H9 (cell line): Measurements from ENCODE around the gene PIEZO2. TPM values are rescaled to one million over a fixed set of nuclear protein-coding genes. Genes with fewer than 3 reads are reported as not detected.

Experiments used
- DNase-seq: peaks from one replicate; pipeline ENCODE4 v3.0.0-alpha.2; 2017
- H2AFZ ChIP-seq: one replicate; pipeline ENCODE4 v1.6.1; 2013; ENCODE audit warnings: mild to moderate bottlenecking, low read length, control low read depth, moderate library complexity
- H2AK5ac ChIP-seq: 2 replicates; pipeline ENCODE4 v1.6.1; 2013; ENCODE audit warnings: low read length, control low read depth, mixed read lengths; ENCODE audit not compliant: insufficient read length
- H2BK120ac ChIP-seq: one replicate; pipeline ENCODE4 v1.6.1; 2013; ENCODE audit warnings: low read depth, mild to moderate bottlenecking, low read length, control low read depth, inconsistent platforms; ENCODE audit not compliant: poor library complexity, severe bottlenecking
- H2BK12ac ChIP-seq: 2 replicates; pipeline ENCODE4 v1.6.1; 2013; ENCODE audit warnings: low read length, control low read depth, mixed read lengths, low read depth; ENCODE audit not compliant: insufficient read length
- H2BK15ac ChIP-seq: 2 replicates; pipeline ENCODE4 v1.6.1; 2013; ENCODE audit warnings: low read depth, low read length, control low read depth
- H2BK20ac ChIP-seq: one replicate; pipeline ENCODE4 v1.6.1; 2013; ENCODE audit warnings: low read depth, mild to moderate bottlenecking, low read length, control low read depth, inconsistent platforms; ENCODE audit not compliant: poor library complexity, severe bottlenecking
- H2BK5ac ChIP-seq: 2 replicates; pipeline ENCODE4 v1.6.1; 2013; ENCODE audit warnings: low read length, control low read depth, mixed read lengths; ENCODE audit not compliant: insufficient read length
- H3K14ac ChIP-seq: 2 replicates; pipeline ENCODE4 v1.6.1; 2013; ENCODE audit warnings: low read length, control low read depth; ENCODE audit not compliant: insufficient read depth
- H3K18ac ChIP-seq: 2 replicates; pipeline ENCODE4 v1.6.1; 2013; ENCODE audit warnings: low read depth, mild to moderate bottlenecking, mixed read lengths, low read length, control low read depth; ENCODE audit not compliant: insufficient read length
- H3K23ac ChIP-seq: 2 replicates; pipeline ENCODE4 v1.6.1; 2013; ENCODE audit warnings: low read length, control low read depth, mixed read lengths, low read depth; ENCODE audit not compliant: insufficient read length
- H3K23me2 ChIP-seq: 2 replicates; pipeline ENCODE4 v1.6.1; 2013; ENCODE audit warnings: low read depth, mild to moderate bottlenecking, mixed read lengths, low read length, control low read depth; ENCODE audit not compliant: insufficient read length, poor library complexity, severe bottlenecking
- H3K27ac ChIP-seq: 2 replicates; pipeline ENCODE4 v1.5.1; 2013; ENCODE audit warnings: low read length, control low read depth, mixed read lengths, low read depth; ENCODE audit not compliant: insufficient read length
- H3K27me3 ChIP-seq: 2 replicates; pipeline ENCODE4 v1.6.1; 2013; ENCODE audit warnings: low read length, control low read depth, inconsistent platforms; ENCODE audit not compliant: insufficient read depth
- H3K4ac ChIP-seq: 2 replicates; pipeline ENCODE4 v1.6.1; 2013; ENCODE audit warnings: low read depth, mild to moderate bottlenecking, control low read depth, inconsistent platforms, low read length, moderate library complexity
- H3K4me1 ChIP-seq: 2 replicates; pipeline ENCODE4 v1.6.1; 2013; ENCODE audit warnings: low read length, control low read depth, inconsistent platforms; ENCODE audit not compliant: insufficient read depth
- H3K4me2 ChIP-seq: 2 replicates; pipeline ENCODE4 v1.6.1; 2013; ENCODE audit warnings: low read length, control low read depth, mixed read lengths; ENCODE audit not compliant: insufficient read length, insufficient read depth
- H3K56ac ChIP-seq: 2 replicates; pipeline ENCODE4 v1.6.1; 2013; ENCODE audit warnings: low read depth, mild to moderate bottlenecking, mixed read lengths, low read length, control low read depth; ENCODE audit not compliant: insufficient read length
- H3K79me1 ChIP-seq: 2 replicates; pipeline ENCODE4 v1.6.1; 2013; ENCODE audit warnings: low read depth, mild to moderate bottlenecking, moderate library complexity, low read length, control low read depth, inconsistent platforms; ENCODE audit not compliant: insufficient read depth, poor library complexity, severe bottlenecking
- H3K79me2 ChIP-seq: 2 replicates; pipeline ENCODE4 v1.6.1; 2013; ENCODE audit warnings: low read length, control low read depth, inconsistent platforms; ENCODE audit not compliant: insufficient read depth
- H3K9ac ChIP-seq: 2 replicates; pipeline ENCODE4 v1.6.1; 2013; ENCODE audit warnings: low read length, control low read depth, mixed read lengths; ENCODE audit not compliant: insufficient read length; ENCODE audit errors: extremely low read depth
- H3K9me3 ChIP-seq: one replicate; pipeline ENCODE4 v1.6.1; 2013; ENCODE audit warnings: low read depth, low read length, inconsistent platforms; ENCODE audit not compliant: control insufficient read depth
- H3T11ph ChIP-seq: one replicate; pipeline ENCODE4 v1.6.1; 2013; ENCODE audit warnings: mild to moderate bottlenecking, low read length, control low read depth, inconsistent platforms
- H4K20me1 ChIP-seq: one replicate; pipeline ENCODE4 v1.6.1; 2013; ENCODE audit not compliant: control insufficient read depth, insufficient read length, insufficient read depth
- H4K5ac ChIP-seq: 2 replicates; pipeline ENCODE4 v1.6.1; 2013; ENCODE audit warnings: low read depth, mild to moderate bottlenecking, mixed read lengths, low read length, control low read depth; ENCODE audit not compliant: insufficient read length
- H4K8ac ChIP-seq: replicated peaks from 2 replicates; pipeline ENCODE4 v1.6.1; 2013; ENCODE audit warnings: low read length, control low read depth, mixed read lengths, low read depth; ENCODE audit not compliant: insufficient read length
- H4K91ac ChIP-seq: 2 replicates; pipeline ENCODE4 v1.6.1; 2013; ENCODE audit warnings: low read depth, mild to moderate bottlenecking, moderate library complexity, mixed read lengths, low read length, control low read depth; ENCODE audit not compliant: insufficient read length
- H3K27ac Mint-ChIP-seq, 3 experiments: 2 replicates in 2 of 3; 3 replicates in 1 of 3; pipeline ENCODE4 v1.8.0; 2020 to 2021; ENCODE audit warnings: mixed read lengths in 3 of 3, mild to moderate bottlenecking in 1 of 3, moderate library complexity in 1 of 3
- H3K27me3 Mint-ChIP-seq: 2 replicates; pipeline ENCODE4 v1.8.0; 2021; ENCODE audit warnings: low read depth, mild to moderate bottlenecking, moderate library complexity, mixed read lengths
- H3K36me3 Mint-ChIP-seq, 3 experiments: 2 replicates in 2 of 3; 3 replicates in 1 of 3; pipeline ENCODE4 v1.8.0; 2020 to 2021; ENCODE audit warnings: low read depth in 3 of 3, mixed read lengths in 3 of 3; ENCODE audit not compliant: insufficient read depth in 1 of 3
- H3K4me1 Mint-ChIP-seq, 2 experiments: 2 replicates each; pipeline ENCODE4 v1.8.0; 2020; ENCODE audit warnings: mixed read lengths in 2 of 2
- H3K4me3 Mint-ChIP-seq, 2 experiments: 2 replicates in 1 of 2; 3 replicates in 1 of 2; pipeline ENCODE4 v1.8.0; 2020 to 2021; ENCODE audit warnings: mild to moderate bottlenecking in 2 of 2, mixed read lengths in 2 of 2, moderate library complexity in 1 of 2
- H3K9me3 Mint-ChIP-seq, 2 experiments: 2 replicates in 1 of 2; 3 replicates in 1 of 2; pipeline ENCODE4 v1.8.0; 2020; ENCODE audit warnings: mild to moderate bottlenecking in 2 of 2, mixed read lengths in 2 of 2, moderate library complexity in 1 of 2
- WGBS: extraction: QIAGEN DNeasy Blood & Tissue Kit; methylation state at CpG from one replicate; pipeline ENCODE4 v1.1.7; 2013; ENCODE audit warnings: missing lambda C conversion rate, low lambda C conversion rate, mixed read lengths; ENCODE audit not compliant: insufficient read length; ENCODE audit errors: extremely low coverage; 5-methylcytosine and 5-hydroxymethylcytosine counted together
- total RNA-seq: library from RNA; stranded (reverse); gene quantifications from 2 replicates; pipeline ENCODE4 v1.2.1, GENCODE V29; 2021
- TF ChIP-seq, protein P1 (sequence below): fragments of 200-600 bp; sonication (generic); conservative IDR thresholded peaks from 3 replicates; pipeline ENCODE4 v1.8.0; 2021; ENCODE audit warnings: antibody characterized with exemption, mild to moderate bottlenecking

PIEZO2 gene
- total RNA-seq, 1 experiment from 2014 or later, result 3.9 TPM

DNA sequence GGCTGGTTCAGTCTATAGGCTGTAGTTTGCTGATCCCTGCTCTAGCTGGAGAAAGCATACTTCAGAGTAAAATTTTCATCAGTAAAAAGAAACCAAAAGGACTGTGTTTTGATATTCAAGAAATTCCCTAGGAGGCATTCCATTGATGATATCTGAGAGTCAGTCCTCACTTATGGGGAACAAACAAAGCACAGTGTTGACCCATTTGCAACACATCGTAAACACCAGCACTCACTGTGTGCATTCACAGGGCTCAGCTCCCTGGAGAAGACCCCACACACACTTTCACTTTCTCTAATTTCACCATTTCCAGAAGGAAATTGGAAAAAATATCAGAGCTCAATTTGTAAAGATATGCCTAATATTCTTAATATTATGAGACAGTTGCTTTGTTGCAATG, 147.1 kb downstream of the PIEZO2 start:
- TF ChIP-seq, protein P1, sequence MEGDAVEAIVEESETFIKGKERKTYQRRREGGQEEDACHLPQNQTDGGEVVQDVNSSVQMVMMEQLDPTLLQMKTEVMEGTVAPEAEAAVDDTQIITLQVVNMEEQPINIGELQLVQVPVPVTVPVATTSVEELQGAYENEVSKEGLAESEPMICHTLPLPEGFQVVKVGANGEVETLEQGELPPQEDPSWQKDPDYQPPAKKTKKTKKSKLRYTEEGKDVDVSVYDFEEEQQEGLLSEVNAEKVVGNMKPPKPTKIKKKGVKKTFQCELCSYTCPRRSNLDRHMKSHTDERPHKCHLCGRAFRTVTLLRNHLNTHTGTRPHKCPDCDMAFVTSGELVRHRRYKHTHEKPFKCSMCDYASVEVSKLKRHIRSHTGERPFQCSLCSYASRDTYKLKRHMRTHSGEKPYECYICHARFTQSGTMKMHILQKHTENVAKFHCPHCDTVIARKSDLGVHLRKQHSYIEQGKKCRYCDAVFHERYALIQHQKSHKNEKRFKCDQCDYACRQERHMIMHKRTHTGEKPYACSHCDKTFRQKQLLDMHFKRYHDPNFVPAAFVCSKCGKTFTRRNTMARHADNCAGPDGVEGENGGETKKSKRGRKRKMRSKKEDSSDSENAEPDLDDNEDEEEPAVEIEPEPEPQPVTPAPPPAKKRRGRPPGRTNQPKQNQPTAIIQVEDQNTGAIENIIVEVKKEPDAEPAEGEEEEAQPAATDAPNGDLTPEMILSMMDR, result no peak
- Histone ChIP-seq H3K4ac (no peak overlapping the region), H2AFZ (no peak overlapping the region), H3K27ac (no peak overlapping the region), H3K9ac (no peak overlapping the region), H3K9me3 (no peaks in the 10 kb centered on the region), H3K14ac (no peak overlapping the region), H2BK120ac (no peak overlapping the region), H4K20me1 (no peaks in the 10 kb centered on the region), H2BK20ac (no peak overlapping the region), H3K56ac (no peak overlapping the region), H4K8ac (no peak overlapping the region), H3K27me3 (no peaks in the 10 kb centered on the region), H2BK15ac (no peak overlapping the region), H3K4me2 (no peak overlapping the region), H2BK5ac (no peak overlapping the region), H3K18ac (no peak overlapping the region), H4K5ac (no peak overlapping the region), H3K23me2 (no peaks in the 10 kb centered on the region), H2BK12ac (no peak overlapping the region), H3K23ac (no peak overlapping the region), H2AK5ac (no peak overlapping the region), H3K79me1 (no peaks in the 10 kb centered on the region), H4K91ac (no peak overlapping the region), H3T11ph (no peak overlapping the region), H3K79me2 (no peaks in the 10 kb centered on the region), H3K4me1 (no peaks in the 10 kb centered on the region; the same call in 1 of the 2 replicates)
- Mint-ChIP-seq H3K4me1 (peaks cover 14 to 18% of the 10 kb centered on the region in 2 experiments), H3K27ac (no peak overlapping the region; a peak in 1 of 7 replicates), H3K4me3 (no peak overlapping the region), H3K36me3 (peaks cover 8 to 12% (median 10%) of the 10 kb centered on the region in 3 experiments; a peak in 6 of 7 replicates), H3K27me3 (peaks cover 3% of the 10 kb centered on the region), H3K9me3 (peaks cover 10 to 12% of the 10 kb centered on the region in 2 experiments)
- no CpG with 5 or more reads among the region's 1 CpG for WGBS
- DNase-seq, result no peak
